Glomerular visceral epithelial cell (primary cell): ENCODE results near the gene ABCB6.
A peak's percentile ranks its signal among the peaks of the same experiment; 100 is the strongest.

Source experiments
- DNase-seq: peaks from one replicate; pipeline ENCODE4 v3.0.0-alpha.2; 2016; ENCODE audit errors: extremely low spot score

Gene ABCB6

GRCh38 chr2:219245148-219245898 is 26.6 kb upstream of the ABCB6 start, which contains the start of the genes GLB1L and STK16:
GLB1L (minus strand) TSS chr2:219245444; CDS start chr2:219243573, 1,871 bp downstream.
STK16 (plus strand) TSS chr2:219245479; CDS start chr2:219246000, 521 bp downstream.
- peak; percentile 94 for DNase-seq

GRCh38 chr2:219244789-219245147 is 26.0 kb upstream of the ABCB6 start:
- no peak for DNase-seq

- no peak for DNase-seq
Measured at GRCh38 chr2:219243291-219243761, 24.6 kb upstream of the ABCB6 start.

- no peak for DNase-seq
Measured at GRCh38 chr2:219234331-219234730, 15.6 kb upstream of the ABCB6 start.

GRCh38 chr2:219230059-219230540 is 11.3 kb upstream of the ABCB6 start:
- DNase-seq: peak; percentile 67

GRCh38 chr2:219229305-219230058 is 10.7 kb upstream of the ABCB6 start, which contains the start of the genes ANKZF1 and ATG9A:
ANKZF1 (plus strand) TSS chr2:219229806; CDS start chr2:219230258, 452 bp downstream.
ATG9A (minus strand) TSS chr2:219229636; CDS start chr2:219228024, 1,612 bp downstream.
- DNase-seq: peak; percentile 98

- DNase-seq: no peak
Measured at GRCh38 chr2:219228911-219229304, 10.2 kb upstream of the ABCB6 start.

DNA sequence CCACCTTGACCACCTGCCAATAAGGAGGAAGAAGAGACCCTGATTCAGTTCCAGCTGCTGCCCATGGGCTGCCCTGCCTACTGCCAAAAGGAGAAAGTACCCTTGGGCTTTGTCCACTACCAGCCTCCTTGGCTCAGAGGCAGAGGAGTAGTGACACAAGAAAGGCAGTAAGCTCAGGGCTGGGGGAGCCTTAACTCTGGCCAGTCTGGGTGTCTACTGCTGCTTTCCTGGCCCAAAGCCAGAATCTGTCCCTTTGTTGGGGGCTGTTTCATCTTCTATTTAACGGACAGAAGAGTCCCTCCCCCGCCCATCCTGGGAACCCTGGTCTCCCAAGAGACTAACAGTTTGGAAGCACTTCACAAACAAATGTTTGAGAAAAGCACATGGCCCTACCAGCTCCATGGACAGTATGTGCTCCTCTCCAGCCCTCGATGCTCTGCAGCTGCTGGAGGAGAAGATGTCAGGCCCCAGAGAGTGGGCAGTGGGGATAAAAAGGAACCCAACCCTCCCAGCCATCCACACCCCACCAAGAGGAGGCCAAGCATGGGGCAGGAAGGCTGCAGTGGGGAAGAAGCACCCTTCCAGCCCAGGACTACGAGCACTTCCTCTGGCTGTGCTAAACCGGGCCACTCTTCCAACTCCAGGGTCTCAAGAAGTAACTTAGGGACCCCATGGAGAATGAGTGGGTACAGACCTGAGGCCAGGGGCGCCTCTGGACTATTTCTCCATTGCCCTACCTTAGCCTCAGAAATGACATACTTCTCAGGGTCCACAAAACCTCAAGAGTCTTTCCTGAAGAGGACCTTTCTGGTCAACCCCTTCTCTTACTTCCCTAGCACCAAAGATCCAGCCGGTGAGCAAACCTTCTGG is 9.5 kb upstream of the ABCB6 start:
- no peak for DNase-seq

DNA sequence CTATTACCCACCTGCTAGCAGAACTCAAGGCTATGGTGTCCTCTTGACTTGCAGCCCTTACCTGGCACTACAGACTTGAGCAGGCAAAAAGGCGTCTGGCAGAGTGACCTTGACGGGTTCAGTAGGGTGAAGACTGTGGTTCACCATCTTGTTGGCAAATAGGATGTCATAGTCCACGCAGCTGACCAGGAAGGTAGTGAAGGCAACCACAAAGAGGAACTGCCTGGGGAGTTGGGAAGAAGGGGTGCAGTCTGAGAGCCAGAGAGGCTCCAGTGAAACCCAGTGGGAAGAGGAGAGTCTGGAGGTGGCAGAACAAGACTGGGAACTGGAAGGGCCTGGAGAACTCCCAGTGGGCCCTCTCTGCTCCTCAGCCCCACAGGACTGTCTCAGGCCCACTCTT is 6.6 kb upstream of the ABCB6 start:
- no peak for DNase-seq

GRCh38 chr2:219223831-219224610 is 5.3 kb upstream of the ABCB6 start:
- no peak for DNase-seq

DNA sequence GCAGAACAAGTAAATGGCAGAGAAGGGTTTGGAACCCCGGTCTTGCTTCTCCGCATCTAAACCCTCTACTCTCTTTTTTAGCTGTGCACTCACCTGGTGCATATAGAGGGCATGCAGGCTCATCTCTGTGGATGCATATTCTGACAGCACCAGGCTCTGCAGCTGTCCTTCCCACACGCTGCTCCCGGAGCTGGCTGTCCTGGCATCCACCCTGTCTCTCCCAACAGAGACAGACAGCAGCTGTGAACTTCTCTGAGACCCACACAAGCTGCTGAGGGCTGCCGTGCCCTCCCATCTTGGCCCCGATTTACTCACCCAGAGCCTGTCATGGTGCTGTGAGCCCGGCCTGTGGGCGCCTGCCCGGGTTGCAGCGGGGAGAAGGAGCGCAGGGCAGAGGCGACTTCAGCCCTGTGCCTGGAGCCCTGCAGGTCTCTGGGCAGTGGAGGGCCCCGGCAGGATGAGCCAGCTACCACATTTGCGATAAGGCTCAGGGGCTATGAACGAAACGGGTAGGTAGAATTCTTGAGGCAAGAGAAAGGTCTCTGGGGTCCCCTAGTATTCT is 3.3 kb upstream of the ABCB6 start:
- DNase-seq: no peak

DNA sequence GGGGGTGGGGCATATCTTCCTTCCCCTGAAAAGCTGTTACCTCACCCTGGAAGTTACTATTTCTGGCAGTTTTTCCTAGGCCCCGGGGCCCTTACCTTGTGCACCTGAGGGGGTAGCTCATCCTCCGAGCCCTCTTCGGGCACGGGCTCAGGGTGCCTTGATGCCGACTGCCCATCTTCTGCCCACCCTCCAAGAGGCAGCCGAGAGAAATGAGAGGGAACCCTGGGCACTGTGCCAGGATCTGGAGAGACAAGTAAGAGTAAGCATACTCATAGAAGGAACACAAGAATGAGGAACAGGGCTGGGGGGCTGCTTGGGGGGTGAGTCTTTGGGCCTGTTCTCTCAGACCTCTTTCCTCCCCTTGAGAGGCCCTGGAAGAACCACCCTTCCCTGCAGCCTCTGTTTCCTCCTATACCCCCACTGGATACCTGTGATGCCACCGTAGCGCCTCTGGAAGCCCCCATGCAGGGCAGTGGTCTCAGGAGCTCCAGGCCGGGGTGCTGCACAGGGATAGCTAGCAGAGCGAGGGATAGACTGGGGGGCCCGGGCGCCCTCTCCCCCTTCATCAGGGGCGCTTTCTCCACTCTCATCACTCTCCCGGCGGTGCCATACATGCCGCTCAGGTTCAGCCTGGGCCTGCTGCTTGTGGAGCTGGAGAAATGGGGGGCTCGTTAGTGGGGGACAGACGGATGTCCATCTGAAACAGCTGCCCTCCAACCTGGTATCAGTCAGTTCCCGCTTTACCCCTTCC is 2.1 kb upstream of the ABCB6 start:
- no peak for DNase-seq

GRCh38 chr2:219219784-219220532 is 1.2 kb upstream of the ABCB6 start:
- DNase-seq: no peak

DNA sequence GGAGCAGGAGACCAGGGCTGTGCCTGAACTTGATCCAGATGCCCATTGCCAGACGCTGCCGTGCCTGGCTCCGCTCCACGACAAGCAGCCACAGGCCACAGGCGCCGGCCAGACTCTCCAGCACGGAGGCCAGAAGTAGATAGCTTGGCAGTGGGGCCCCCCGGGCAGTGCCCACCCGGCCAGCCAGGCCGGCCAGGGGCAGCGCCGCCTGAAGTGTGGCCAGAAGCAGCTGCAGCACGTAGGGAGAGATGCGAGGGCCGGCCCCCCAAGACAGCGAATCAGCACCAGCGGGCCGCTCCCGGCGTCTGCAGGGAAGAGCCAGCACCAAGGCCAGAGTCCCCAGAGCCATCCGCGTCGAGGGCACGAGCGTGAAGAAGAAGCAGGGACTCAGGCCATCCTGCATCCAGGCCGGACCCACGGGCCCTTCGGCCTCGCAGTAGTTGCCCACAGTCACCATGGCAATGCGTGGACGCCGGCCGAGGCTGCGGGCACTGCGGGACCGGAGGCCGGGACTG is 484 bp downstream of the ABCB6 start:
- DNase-seq: peak; percentile 74

DNA sequence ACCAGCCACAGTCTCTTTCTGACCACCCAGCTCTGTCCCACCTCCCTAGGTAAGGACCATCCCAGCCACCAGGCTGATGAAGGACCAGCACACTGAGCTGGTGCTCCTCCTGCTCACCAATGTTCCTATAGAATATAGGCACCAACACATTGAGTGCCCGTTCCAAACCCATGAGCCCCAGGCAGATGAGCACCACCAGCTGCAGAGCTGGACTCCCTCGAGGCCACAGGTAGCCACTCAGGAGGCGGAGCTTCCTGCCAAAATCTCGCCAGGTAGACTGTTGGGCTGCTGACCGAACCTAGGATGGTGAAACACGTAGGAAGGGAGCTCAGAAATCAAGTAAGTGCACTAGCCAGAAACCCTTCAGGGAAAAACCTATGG is 2.2 kb downstream of the ABCB6 start:
- DNase-seq: no peak

GRCh38 chr2:219215871-219216534 is 2.8 kb downstream of the ABCB6 start:
- no peak for DNase-seq

DNA sequence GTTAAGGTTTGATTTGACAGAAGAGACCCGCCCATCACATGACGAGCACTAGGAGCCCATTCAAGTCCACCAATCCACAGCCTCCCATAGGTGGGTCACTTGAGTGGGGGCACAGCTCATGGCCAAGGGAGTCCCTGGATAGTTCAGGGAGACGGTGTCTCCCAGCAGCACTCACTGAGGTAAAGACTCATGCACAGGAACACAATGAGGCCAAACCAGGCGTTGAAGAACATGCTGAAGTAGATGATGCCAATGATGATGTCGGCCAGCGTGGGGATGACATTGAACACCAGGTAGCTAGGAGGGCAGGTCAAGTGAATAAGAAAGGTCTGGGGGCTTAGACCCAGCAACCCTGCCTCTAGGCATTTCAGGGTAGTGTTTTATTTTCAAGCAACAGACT is 4.0 kb downstream of the ABCB6 start:
- DNase-seq: no peak

GRCh38 chr2:219214141-219214540 is 4.6 kb downstream of the ABCB6 start:
- DNase-seq: no peak
